WTC11 (cell line): Measurements from ENCODE around the gene CLIC5. TPM values are rescaled to one million over a fixed set of nuclear protein-coding genes. Genes with fewer than 3 reads are reported as not detected.

Source experiments
- ATAC-seq: fragments of 200-7000 bp; cut with Tn5 transposase; 2 replicates; pipeline ENCODE4 v1.10.0; 2021; ENCODE audit warnings: mild to moderate bottlenecking, moderate library complexity
- CTCF ChIA-PET: fragments of 300-600 bp; sonication (Branson Sonifier 250); formaldehyde crosslinking; loops from one replicate; lab custom pipeline; 2021; ENCODE audit warnings: antibody characterized with exemption; lab: Charles Lee
- POLR2A ChIA-PET: fragments of 350-600 bp; sonication (Branson Sonifier 250); formaldehyde crosslinking; loops from one replicate; lab custom pipeline; 2021; ENCODE audit warnings: antibody characterized with exemption; lab: Charles Lee
- DNase-seq: peaks from one replicate; pipeline ENCODE4 v3.0.0; 2021; ENCODE audit warnings: low spot score
- H3K27ac Mint-ChIP-seq: 2 replicates; pipeline ENCODE4 v1.8.0; 2021; ENCODE audit warnings: mixed read lengths
- H3K27me3 Mint-ChIP-seq: 2 replicates; pipeline ENCODE4 v1.8.0; 2021; ENCODE audit warnings: low read depth, mild to moderate bottlenecking, moderate library complexity, mixed read lengths
- H3K36me3 Mint-ChIP-seq: 2 replicates; pipeline ENCODE4 v1.8.0; 2021; ENCODE audit warnings: mixed read lengths
- H3K4me1 Mint-ChIP-seq: 2 replicates; pipeline ENCODE4 v1.8.0; 2022; ENCODE audit warnings: mixed read lengths
- H3K4me3 Mint-ChIP-seq: 2 replicates; pipeline ENCODE4 v1.8.0; 2021; ENCODE audit warnings: mild to moderate bottlenecking, moderate library complexity, mixed read lengths
- H3K9me3 Mint-ChIP-seq: 2 replicates; pipeline ENCODE4 v1.8.0; 2021; ENCODE audit warnings: mixed read lengths
- CREM ChIP-seq: sonication (generic); formaldehyde crosslinking; IDR thresholded peaks from 2 replicates; pipeline ENCODE4 v1.8.1; 2022; ENCODE audit warnings: mild to moderate bottlenecking, missing genetic modification reagents, moderate library complexity
- GTF2I ChIP-seq: fragments of 250-450 bp; sonication (Bioruptor Pico); conservative IDR thresholded peaks from 2 replicates; pipeline ENCODE4 v1.4.0; 2021; ENCODE audit warnings: mild to moderate bottlenecking
- JUN ChIP-seq: sonication (generic); formaldehyde crosslinking; IDR thresholded peaks from 2 replicates; pipeline ENCODE4 v1.8.0; 2023; ENCODE audit warnings: mild to moderate bottlenecking, missing genetic modification reagents
- NR1H2 ChIP-seq: sonication (generic); formaldehyde crosslinking; IDR thresholded peaks from 2 replicates; pipeline ENCODE4 v1.9.0; 2021; ENCODE audit warnings: mild to moderate bottlenecking, moderate library complexity, missing genetic modification reagents
- NR2C2 ChIP-seq: sonication (generic); formaldehyde crosslinking; IDR thresholded peaks from 2 replicates; pipeline ENCODE4 v1.8.0; 2022; ENCODE audit warnings: mild to moderate bottlenecking, missing genetic modification reagents
- SMAD4 ChIP-seq: sonication (generic); formaldehyde crosslinking; IDR thresholded peaks from 2 replicates; pipeline ENCODE4 v1.8.0; 2022; ENCODE audit warnings: mild to moderate bottlenecking, missing genetic modification reagents
- TP53 ChIP-seq: sonication (generic); formaldehyde crosslinking; IDR thresholded peaks from 2 replicates; pipeline ENCODE4 v1.8.1; 2023; ENCODE audit warnings: mild to moderate bottlenecking, missing genetic modification reagents
- ZNF121 ChIP-seq: sonication (generic); formaldehyde crosslinking; IDR thresholded peaks from 2 replicates; pipeline ENCODE4 v1.8.0; 2023; ENCODE audit warnings: missing genetic modification reagents
- ZNF317 ChIP-seq: sonication (generic); formaldehyde crosslinking; IDR thresholded peaks from 2 replicates; pipeline ENCODE4 v1.8.1; 2023; ENCODE audit warnings: low read depth, mild to moderate bottlenecking, moderate library complexity, missing genetic modification reagents, borderline replicate concordance
- ZNF671 ChIP-seq: fragments of 250-450 bp; sonication (Bioruptor Pico); IDR thresholded peaks from 2 replicates; pipeline ENCODE4 v1.8.0; 2021; ENCODE audit warnings: mild to moderate bottlenecking
- total RNA-seq: library from RNA; stranded (reverse); gene quantifications from 3 replicates; pipeline ENCODE4 v1.2.3, GENCODE V29; 2021
- TF ChIP-seq, protein P1 (sequence below): sonication (generic); formaldehyde crosslinking; IDR thresholded peaks from 2 replicates; pipeline ENCODE4 v1.8.1; 2023; ENCODE audit warnings: mild to moderate bottlenecking, missing genetic modification reagents
- TF ChIP-seq, protein P2 (sequence below): sonication (generic); formaldehyde crosslinking; IDR thresholded peaks from 2 replicates; pipeline ENCODE4 v1.8.1; 2023; ENCODE audit warnings: mild to moderate bottlenecking, moderate library complexity, missing genetic modification reagents
- TF ChIP-seq, protein P3 (sequence below): sonication (generic); formaldehyde crosslinking; IDR thresholded peaks from 2 replicates; pipeline ENCODE4 v1.8.1; 2023; ENCODE audit warnings: mild to moderate bottlenecking, missing genetic modification reagents, borderline replicate concordance
- TF ChIP-seq, protein P4 (sequence below): fragments of 200-600 bp; IDR thresholded peaks from 2 replicates; pipeline ENCODE4 v1.8.0; 2022; ENCODE audit warnings: antibody characterized with exemption
- TF ChIP-seq, protein P5 (sequence below): fragments of 250-450 bp; sonication (Bioruptor Pico); IDR thresholded peaks from 2 replicates; pipeline ENCODE4 v1.9.0; 2021; ENCODE audit warnings: moderate library complexity, mild to moderate bottlenecking, inconsistent platforms, borderline replicate concordance
- TF ChIP-seq, protein P6 (sequence below): fragments of 250-450 bp; sonication (Bioruptor Pico); IDR thresholded peaks from 2 replicates; pipeline ENCODE4 v2.1.2; 2022; ENCODE audit warnings: mild to moderate bottlenecking, moderate library complexity
- TF ChIP-seq, protein P7 (sequence below): sonication (generic); formaldehyde crosslinking; IDR thresholded peaks from 2 replicates; pipeline ENCODE4 v1.8.1; 2022; ENCODE audit warnings: mild to moderate bottlenecking, missing genetic modification reagents, moderate library complexity, borderline replicate concordance

Gene CLIC5
- total RNA-seq, 1 experiment from 2014 or later, result 0.22 TPM

DNA sequence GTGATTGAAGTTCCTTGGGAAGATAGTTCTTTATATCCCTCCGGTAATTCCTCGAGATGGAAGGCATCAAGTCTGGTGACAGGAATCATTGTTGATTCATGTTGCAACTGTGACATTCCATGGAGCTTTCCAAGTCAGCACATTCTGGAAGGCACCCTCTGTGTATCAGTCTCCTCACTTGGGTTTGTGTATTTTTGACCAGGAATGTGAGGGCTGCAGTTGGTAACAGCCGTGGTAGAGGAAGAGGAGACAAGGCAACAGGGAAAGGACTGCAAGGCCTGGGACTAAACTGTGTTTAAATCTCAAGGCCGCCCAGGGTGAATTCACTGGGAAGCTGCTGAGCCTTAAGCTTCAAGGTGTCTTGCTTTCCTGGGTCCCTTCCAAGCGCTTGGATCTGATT lies 99.0 kb downstream of the CLIC5 start:
- peaks cover 17% of the 10 kb centered on the region for H3K4me1 Mint-ChIP-seq
- H3K9me3 Mint-ChIP-seq, result no peaks in the 10 kb centered on the region
- H3K36me3 Mint-ChIP-seq, result no peaks in the 10 kb centered on the region
- DNase-seq (no peak), ATAC-seq (no peak)
- ChIA-PET POLR2A (no interaction called here), CTCF (interaction anchor here (1.1 kb wide), 1 partner anchor 11 kb away, joined by 3 read pairs; no protein-coding TSS in a partner anchor)
- no peak overlapping the region for H3K4me3 Mint-ChIP-seq
- H3K27ac Mint-ChIP-seq, result no peak overlapping the region
- H3K27me3 Mint-ChIP-seq, result peaks cover 4% of the 10 kb centered on the region; the same call in 1 of the 2 replicates
- no peak for TF ChIP-seq ZNF317
- TF ChIP-seq, protein P1, sequence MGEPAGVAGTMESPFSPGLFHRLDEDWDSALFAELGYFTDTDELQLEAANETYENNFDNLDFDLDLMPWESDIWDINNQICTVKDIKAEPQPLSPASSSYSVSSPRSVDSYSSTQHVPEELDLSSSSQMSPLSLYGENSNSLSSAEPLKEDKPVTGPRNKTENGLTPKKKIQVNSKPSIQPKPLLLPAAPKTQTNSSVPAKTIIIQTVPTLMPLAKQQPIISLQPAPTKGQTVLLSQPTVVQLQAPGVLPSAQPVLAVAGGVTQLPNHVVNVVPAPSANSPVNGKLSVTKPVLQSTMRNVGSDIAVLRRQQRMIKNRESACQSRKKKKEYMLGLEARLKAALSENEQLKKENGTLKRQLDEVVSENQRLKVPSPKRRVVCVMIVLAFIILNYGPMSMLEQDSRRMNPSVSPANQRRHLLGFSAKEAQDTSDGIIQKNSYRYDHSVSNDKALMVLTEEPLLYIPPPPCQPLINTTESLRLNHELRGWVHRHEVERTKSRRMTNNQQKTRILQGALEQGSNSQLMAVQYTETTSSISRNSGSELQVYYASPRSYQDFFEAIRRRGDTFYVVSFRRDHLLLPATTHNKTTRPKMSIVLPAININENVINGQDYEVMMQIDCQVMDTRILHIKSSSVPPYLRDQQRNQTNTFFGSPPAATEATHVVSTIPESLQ, result no peak
- TF ChIP-seq, protein P2, sequence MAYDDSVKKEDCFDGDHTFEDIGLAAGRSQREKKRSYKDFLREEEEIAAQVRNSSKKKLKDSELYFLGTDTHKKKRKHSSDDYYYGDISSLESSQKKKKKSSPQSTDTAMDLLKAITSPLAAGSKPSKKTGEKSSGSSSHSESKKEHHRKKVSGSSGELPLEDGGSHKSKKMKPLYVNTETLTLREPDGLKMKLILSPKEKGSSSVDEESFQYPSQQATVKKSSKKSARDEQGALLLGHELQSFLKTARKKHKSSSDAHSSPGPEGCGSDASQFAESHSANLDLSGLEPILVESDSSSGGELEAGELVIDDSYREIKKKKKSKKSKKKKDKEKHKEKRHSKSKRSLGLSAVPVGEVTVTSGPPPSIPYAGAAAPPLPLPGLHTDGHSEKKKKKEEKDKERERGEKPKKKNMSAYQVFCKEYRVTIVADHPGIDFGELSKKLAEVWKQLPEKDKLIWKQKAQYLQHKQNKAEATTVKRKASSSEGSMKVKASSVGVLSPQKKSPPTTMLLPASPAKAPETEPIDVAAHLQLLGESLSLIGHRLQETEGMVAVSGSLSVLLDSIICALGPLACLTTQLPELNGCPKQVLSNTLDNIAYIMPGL (CRISPR knock-in tag), result no peak
- TF ChIP-seq SMAD4, result no peak
- TF ChIP-seq TP53 (CRISPR knock-in tag), result no peak
- no peak for TF ChIP-seq JUN (CRISPR knock-in tag)
- TF ChIP-seq, protein P3, sequence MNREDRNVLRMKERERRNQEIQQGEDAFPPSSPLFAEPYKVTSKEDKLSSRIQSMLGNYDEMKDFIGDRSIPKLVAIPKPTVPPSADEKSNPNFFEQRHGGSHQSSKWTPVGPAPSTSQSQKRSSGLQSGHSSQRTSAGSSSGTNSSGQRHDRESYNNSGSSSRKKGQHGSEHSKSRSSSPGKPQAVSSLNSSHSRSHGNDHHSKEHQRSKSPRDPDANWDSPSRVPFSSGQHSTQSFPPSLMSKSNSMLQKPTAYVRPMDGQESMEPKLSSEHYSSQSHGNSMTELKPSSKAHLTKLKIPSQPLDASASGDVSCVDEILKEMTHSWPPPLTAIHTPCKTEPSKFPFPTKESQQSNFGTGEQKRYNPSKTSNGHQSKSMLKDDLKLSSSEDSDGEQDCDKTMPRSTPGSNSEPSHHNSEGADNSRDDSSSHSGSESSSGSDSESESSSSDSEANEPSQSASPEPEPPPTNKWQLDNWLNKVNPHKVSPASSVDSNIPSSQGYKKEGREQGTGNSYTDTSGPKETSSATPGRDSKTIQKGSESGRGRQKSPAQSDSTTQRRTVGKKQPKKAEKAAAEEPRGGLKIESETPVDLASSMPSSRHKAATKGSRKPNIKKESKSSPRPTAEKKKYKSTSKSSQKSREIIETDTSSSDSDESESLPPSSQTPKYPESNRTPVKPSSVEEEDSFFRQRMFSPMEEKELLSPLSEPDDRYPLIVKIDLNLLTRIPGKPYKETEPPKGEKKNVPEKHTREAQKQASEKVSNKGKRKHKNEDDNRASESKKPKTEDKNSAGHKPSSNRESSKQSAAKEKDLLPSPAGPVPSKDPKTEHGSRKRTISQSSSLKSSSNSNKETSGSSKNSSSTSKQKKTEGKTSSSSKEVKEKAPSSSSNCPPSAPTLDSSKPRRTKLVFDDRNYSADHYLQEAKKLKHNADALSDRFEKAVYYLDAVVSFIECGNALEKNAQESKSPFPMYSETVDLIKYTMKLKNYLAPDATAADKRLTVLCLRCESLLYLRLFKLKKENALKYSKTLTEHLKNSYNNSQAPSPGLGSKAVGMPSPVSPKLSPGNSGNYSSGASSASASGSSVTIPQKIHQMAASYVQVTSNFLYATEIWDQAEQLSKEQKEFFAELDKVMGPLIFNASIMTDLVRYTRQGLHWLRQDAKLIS (CRISPR knock-in tag), result no peak
- TF ChIP-seq, protein P4, sequence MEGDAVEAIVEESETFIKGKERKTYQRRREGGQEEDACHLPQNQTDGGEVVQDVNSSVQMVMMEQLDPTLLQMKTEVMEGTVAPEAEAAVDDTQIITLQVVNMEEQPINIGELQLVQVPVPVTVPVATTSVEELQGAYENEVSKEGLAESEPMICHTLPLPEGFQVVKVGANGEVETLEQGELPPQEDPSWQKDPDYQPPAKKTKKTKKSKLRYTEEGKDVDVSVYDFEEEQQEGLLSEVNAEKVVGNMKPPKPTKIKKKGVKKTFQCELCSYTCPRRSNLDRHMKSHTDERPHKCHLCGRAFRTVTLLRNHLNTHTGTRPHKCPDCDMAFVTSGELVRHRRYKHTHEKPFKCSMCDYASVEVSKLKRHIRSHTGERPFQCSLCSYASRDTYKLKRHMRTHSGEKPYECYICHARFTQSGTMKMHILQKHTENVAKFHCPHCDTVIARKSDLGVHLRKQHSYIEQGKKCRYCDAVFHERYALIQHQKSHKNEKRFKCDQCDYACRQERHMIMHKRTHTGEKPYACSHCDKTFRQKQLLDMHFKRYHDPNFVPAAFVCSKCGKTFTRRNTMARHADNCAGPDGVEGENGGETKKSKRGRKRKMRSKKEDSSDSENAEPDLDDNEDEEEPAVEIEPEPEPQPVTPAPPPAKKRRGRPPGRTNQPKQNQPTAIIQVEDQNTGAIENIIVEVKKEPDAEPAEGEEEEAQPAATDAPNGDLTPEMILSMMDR, result no peak
- TF ChIP-seq, protein P5, sequence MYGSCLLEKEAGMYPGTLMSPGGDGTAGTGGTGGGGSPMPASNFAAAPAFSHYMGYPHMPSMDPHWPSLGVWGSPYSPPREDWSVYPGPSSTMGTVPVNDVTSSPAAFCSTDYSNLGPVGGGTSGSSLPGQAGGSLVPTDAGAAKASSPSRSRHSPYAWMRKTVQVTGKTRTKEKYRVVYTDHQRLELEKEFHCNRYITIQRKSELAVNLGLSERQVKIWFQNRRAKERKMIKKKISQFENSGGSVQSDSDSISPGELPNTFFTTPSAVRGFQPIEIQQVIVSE, result no peak
- TF ChIP-seq, all 79 proteins: peak for 0

DNA sequence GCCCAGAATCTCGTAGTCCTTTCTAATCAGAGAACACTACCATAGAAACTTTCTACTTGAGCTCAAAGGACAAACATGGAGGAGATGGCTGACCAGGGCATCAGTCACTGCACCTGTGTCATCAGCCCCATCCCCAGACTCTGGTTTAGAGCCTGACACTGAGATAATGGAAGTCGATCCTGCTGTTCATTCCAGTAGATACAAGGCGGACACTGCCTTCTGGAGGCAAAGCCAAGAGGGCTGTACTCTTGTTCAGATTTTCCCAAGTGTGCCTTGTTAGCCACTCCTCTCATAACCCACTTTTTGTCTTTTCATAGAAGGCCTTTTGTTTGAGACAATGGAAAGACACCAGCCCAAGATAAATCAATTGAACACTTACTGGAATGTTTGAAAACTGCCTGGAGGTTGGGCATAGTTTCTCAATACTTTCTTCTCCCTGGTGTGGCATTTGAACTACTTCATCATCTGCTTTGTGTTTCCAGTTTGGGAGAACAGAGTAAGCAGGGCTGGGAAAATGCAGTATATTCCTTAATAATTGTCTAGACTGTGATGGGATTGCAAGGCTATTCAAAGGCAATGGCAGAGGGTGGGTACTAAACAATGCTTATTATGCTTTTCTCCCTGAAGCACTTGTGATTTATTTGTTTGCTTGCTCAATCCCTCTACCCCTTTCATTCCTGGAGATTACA lies 99.7 kb downstream of the CLIC5 start:
- no peak overlapping the region for H3K27ac Mint-ChIP-seq
- no peak for DNase-seq
- no peak for ATAC-seq
- ChIA-PET POLR2A (no interaction called here), CTCF (interaction anchor here (1.1 kb wide), 1 partner anchor 17 kb away, joined by 3 read pairs; no protein-coding TSS in a partner anchor)
- peaks cover 17% of the 10 kb centered on the region for H3K4me1 Mint-ChIP-seq
- H3K36me3 Mint-ChIP-seq, result no peaks in the 10 kb centered on the region
- H3K27me3 Mint-ChIP-seq, result no peaks in the 10 kb centered on the region; the same call in 1 of the 2 replicates
- H3K9me3 Mint-ChIP-seq, result no peaks in the 10 kb centered on the region
- no peak overlapping the region for H3K4me3 Mint-ChIP-seq
- no peak for TF ChIP-seq CREM (CRISPR knock-in tag)
- no peak for TF ChIP-seq TP53 (CRISPR knock-in tag)
- TF ChIP-seq, protein P6, sequence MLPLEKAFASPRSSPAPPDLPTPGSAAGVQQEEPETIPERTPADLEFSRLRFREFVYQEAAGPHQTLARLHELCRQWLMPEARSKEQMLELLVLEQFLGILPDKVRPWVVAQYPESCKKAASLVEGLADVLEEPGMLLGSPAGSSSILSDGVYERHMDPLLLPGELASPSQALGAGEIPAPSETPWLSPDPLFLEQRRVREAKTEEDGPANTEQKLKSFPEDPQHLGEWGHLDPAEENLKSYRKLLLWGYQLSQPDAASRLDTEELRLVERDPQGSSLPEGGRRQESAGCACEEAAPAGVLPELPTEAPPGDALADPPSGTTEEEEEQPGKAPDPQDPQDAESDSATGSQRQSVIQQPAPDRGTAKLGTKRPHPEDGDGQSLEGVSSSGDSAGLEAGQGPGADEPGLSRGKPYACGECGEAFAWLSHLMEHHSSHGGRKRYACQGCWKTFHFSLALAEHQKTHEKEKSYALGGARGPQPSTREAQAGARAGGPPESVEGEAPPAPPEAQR (CRISPR knock-in tag), result no peak
- no peak for TF ChIP-seq ZNF121 (CRISPR knock-in tag)
- TF ChIP-seq NR1H2 (CRISPR knock-in tag), result no peak
- TF ChIP-seq NR2C2 (CRISPR knock-in tag), result no peak
- TF ChIP-seq, protein P7, sequence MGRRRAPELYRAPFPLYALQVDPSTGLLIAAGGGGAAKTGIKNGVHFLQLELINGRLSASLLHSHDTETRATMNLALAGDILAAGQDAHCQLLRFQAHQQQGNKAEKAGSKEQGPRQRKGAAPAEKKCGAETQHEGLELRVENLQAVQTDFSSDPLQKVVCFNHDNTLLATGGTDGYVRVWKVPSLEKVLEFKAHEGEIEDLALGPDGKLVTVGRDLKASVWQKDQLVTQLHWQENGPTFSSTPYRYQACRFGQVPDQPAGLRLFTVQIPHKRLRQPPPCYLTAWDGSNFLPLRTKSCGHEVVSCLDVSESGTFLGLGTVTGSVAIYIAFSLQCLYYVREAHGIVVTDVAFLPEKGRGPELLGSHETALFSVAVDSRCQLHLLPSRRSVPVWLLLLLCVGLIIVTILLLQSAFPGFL (CRISPR knock-in tag), result no peak
- no peak for TF ChIP-seq GTF2I (CRISPR knock-in tag)
- TF ChIP-seq ZNF671 (CRISPR knock-in tag), result no peak
- TF ChIP-seq, protein P3 (CRISPR knock-in tag), result no peak
